Measurements from ENCODE around the gene SVOP.

DNA sequence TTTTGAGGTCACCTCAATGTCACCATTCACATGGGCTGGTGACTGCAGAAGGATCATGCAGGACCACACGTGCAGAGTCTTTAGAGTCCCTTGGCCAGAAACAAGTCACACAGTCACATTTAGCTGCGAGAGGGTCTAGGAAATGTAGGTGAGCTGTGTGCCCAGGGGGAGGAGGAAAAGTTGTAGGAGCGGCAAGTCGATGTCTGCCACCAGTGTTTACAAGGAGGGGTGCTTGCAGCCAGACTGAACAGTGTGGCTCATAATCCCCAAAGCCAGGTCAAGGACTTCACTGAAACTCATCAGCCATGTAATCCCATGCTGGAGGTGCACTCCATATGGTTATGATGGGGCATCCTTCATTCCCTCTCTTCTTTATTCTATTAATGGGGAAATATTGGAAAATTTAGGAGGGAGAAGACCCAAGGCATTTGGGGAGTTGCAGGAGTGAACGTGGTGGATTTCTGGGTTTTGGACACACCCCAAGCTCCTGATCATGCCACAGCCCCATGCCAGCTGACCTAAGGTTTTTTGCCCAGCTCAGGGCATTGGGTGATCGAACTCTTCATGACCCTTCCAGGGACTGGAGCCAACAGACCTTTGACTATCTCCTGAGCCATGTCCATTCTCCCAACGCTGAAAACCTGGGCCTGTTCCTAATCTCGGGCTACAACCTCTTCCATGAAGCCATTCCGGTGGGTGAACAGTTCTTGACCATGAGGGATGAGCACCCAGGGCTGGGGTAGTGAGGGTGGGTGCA is 133.8 kb downstream of the SVOP start:
- TF ChIP-seq, protein P1, sequence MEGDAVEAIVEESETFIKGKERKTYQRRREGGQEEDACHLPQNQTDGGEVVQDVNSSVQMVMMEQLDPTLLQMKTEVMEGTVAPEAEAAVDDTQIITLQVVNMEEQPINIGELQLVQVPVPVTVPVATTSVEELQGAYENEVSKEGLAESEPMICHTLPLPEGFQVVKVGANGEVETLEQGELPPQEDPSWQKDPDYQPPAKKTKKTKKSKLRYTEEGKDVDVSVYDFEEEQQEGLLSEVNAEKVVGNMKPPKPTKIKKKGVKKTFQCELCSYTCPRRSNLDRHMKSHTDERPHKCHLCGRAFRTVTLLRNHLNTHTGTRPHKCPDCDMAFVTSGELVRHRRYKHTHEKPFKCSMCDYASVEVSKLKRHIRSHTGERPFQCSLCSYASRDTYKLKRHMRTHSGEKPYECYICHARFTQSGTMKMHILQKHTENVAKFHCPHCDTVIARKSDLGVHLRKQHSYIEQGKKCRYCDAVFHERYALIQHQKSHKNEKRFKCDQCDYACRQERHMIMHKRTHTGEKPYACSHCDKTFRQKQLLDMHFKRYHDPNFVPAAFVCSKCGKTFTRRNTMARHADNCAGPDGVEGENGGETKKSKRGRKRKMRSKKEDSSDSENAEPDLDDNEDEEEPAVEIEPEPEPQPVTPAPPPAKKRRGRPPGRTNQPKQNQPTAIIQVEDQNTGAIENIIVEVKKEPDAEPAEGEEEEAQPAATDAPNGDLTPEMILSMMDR (IDR thresholded peaks at IDR 0.05; ENCODE audit: control extremely low read depth in 1 of 3, insufficient read depth in 1 of 3, low read depth in 1 of 3, low read length in 3 of 3) = no peak
- no peak for TF ChIP-seq SP2 (IDR thresholded peaks at IDR 0.05; ENCODE audit: low read length)
- no peak for TF ChIP-seq EP300 (IDR thresholded peaks at IDR 0.05; ENCODE audit: borderline replicate concordance in 1 of 2, low read depth in 2 of 2, low read length in 2 of 2)
- TF ChIP-seq POLR2A (IDR thresholded peaks at IDR 0.05; ENCODE audit: control extremely low read depth in 1 of 2, low read depth in 2 of 2, low read length in 2 of 2) = no peak
